Activated CD4-positive, alpha-beta T cell treated with anti-CD3 and anti-CD28 coated beads, Interleukin-2, amount 50 U/mL, for 4 hours (primary cell): ENCODE measurements around the gene TMEM107.

Experiments
- DNase-seq, 2 experiments: peaks; one replicate each; pipeline ENCODE4 v3.0.0-alpha.2; 2020

Gene TMEM107

GRCh38 chr17:8148560-8148959 is 27.6 kb downstream of the TMEM107 start:
- no peak for DNase-seq

- DNase-seq: no peak
Observed at GRCh38 chr17:8147805-8148404, 28.3 kb downstream of the TMEM107 start.

GRCh38 chr17:8147141-8147804 is 28.9 kb downstream of the TMEM107 start:
- DNase-seq: no peak

- DNase-seq: no peak
Observed at GRCh38 chr17:8146381-8147140, 29.6 kb downstream of the TMEM107 start.

- DNase-seq: no peak
Observed at GRCh38 chr17:8145811-8146210, 30.4 kb downstream of the TMEM107 start.

- DNase-seq: no peak
Observed at GRCh38 chr17:8144401-8145231, 31.6 kb downstream of the TMEM107 start.

GRCh38 chr17:8143581-8144400 is 32.4 kb downstream of the TMEM107 start:
- DNase-seq: no peak

- DNase-seq: no peak
Observed at GRCh38 chr17:8142887-8143580, 33.1 kb downstream of the TMEM107 start.

GRCh38 chr17:8142158-8142886 is 33.9 kb downstream of the TMEM107 start:
- no peak for DNase-seq

GRCh38 chr17:8141741-8142140 is 34.4 kb downstream of the TMEM107 start:
- no peak for DNase-seq

- DNase-seq: no peak
Observed at GRCh38 chr17:8141045-8141444, 35.1 kb downstream of the TMEM107 start.

GRCh38 chr17:8140065-8141029 is 35.8 kb downstream of the TMEM107 start:
- no peak for DNase-seq

- DNase-seq: peak; percentile 91 to 92
Observed at GRCh38 chr17:8138672-8139371, 37.4 kb downstream of the TMEM107 start.

- no peak for DNase-seq
Observed at GRCh38 chr17:8138374-8138671, 37.9 kb downstream of the TMEM107 start.

GRCh38 chr17:8137645-8138373 is 38.4 kb downstream of the TMEM107 start:
- DNase-seq: no peak

GRCh38 chr17:8133941-8134340 is 42.2 kb downstream of the TMEM107 start:
- no peak for DNase-seq

- no peak for DNase-seq
Observed at GRCh38 chr17:8133399-8133798, 42.8 kb downstream of the TMEM107 start.

GRCh38 chr17:8131844-8132441 is 44.2 kb downstream of the TMEM107 start:
- DNase-seq: no peak
